ENCODE data around the gene POLRMT.

DNA sequence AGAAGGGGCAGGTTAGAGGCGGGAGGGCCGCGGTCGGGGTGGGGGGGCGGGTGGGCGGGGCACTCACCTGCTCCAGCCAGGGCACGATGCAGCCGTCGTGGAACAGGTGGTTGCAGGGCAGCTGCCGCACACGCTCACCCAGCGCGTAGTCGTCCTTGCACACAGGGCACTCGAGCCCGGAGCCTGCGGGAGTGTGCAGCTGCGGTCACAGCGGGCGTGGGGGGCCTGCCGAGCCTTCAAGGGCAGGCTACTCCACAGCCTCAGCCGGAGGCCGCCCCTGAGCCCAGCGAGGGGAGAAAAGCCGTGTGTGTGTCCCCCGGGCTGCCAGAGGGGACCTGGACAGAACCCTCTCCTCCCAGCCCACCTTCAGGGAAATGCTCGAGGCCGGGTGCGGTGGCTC, 15.0 kb upstream of the POLRMT start:
- no peak for TF ChIP-seq TAF1 (IDR thresholded peaks at IDR 0.05; ENCODE audit: borderline replicate concordance, insufficient read depth, low read length)
- no peak for TF ChIP-seq SIN3A (IDR thresholded peaks at IDR 0.05; ENCODE audit: borderline replicate concordance, insufficient read depth, low read length)
- TF ChIP-seq, protein P1, sequence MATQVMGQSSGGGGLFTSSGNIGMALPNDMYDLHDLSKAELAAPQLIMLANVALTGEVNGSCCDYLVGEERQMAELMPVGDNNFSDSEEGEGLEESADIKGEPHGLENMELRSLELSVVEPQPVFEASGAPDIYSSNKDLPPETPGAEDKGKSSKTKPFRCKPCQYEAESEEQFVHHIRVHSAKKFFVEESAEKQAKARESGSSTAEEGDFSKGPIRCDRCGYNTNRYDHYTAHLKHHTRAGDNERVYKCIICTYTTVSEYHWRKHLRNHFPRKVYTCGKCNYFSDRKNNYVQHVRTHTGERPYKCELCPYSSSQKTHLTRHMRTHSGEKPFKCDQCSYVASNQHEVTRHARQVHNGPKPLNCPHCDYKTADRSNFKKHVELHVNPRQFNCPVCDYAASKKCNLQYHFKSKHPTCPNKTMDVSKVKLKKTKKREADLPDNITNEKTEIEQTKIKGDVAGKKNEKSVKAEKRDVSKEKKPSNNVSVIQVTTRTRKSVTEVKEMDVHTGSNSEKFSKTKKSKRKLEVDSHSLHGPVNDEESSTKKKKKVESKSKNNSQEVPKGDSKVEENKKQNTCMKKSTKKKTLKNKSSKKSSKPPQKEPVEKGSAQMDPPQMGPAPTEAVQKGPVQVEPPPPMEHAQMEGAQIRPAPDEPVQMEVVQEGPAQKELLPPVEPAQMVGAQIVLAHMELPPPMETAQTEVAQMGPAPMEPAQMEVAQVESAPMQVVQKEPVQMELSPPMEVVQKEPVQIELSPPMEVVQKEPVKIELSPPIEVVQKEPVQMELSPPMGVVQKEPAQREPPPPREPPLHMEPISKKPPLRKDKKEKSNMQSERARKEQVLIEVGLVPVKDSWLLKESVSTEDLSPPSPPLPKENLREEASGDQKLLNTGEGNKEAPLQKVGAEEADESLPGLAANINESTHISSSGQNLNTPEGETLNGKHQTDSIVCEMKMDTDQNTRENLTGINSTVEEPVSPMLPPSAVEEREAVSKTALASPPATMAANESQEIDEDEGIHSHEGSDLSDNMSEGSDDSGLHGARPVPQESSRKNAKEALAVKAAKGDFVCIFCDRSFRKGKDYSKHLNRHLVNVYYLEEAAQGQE (IDR thresholded peaks at IDR 0.05; ENCODE audit: insufficient read depth in 1 of 2, low read depth in 2 of 2, low read length in 2 of 2) = no peak
- no peak for TF ChIP-seq POLR2AphosphoS5 (IDR thresholded peaks at IDR 0.05; ENCODE audit: low read depth, low read length)
